Measurements from ENCODE around the gene ZCCHC24.

ZCCHC24 gene

DNA sequence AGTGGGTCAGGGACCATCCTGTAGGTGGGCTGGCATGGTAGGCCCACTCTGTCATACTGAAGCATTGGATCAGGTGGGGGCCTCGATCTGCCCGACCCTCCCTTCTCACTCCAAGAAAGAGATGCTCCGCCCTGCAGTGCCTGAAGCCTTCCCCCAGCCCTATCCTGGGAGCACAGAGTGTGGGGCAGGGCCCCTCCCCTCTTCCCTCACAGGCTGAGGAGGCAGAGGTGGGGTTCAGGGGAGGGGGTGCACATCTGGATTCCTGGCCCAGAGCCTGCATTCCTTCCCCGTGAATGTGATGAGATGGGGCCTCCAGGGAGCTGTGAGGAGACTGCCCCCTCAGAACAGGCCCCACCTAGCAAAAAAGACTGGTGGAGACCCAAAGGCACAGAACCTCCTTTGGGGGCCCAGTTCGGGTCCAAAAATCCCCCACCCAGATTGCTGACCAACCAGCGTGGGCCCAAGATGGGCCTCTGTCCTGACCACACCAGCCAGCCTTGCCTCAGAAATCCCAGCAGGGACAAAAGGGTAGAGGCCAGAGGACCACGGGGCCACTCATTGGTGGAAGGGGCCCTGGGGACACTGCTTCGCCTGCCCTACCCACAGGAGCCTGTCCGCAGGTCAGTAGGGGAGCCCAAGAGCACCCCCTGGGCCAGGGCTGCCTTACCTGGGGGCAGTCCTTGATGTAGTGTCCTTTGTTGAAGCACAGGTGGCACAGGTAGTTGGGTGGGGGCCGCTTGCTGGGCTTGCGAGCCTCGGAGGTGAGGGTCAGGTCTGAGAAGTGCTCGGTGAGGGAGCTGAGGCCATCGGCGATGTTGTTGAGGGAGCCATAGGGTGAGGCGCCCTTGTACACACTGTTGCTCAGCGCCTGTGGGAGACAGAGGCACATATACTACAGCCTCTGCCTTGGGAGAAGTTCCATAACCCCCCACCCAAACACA, 13.3 kb downstream of the ZCCHC24 start:
- Histone ChIP-seq H3K4me3 (ENCODE audit: low read length) (no peak overlapping the region), H3K27me3 (ENCODE audit: control insufficient read depth, insufficient read depth, low read length) (no peaks in the 10 kb centered on the region), H3K36me3 (ENCODE audit: control insufficient read depth, insufficient read depth, low read length) (peaks cover 5% of the 10 kb centered on the region), H3K4me1 (ENCODE audit: control insufficient read depth, insufficient read depth, low read length) (peaks cover 62% of the 10 kb centered on the region), H3K9ac (ENCODE audit: low read length) (no peak overlapping the region), H3K27ac (ENCODE audit: low read depth, low read length) (peak overlapping the region; percentile 88)

DNA sequence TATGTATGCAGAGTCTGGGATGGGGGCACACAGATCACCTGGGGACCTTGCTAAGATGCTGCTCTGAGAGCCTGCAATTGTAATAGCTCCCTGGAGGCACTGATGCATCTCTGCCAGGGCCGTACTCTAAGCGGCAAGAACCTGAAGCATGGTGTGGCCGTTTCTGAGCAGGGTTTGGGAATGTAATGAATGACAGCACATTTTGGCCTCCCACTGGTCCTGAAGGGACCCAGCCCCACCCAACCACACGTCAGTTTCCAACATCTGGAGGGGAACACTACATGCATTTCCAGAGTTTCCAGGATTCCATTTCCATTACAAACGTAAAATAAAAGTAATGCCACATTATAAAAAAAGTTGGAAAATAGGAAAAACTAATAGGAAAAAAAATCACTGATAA, 14.0 kb downstream of the ZCCHC24 start:
- no peak overlapping the region for H3K4me3 ChIP-seq (ENCODE audit: low read length)
- H3K9ac ChIP-seq (ENCODE audit: low read length), result no peak overlapping the region
- H3K4me1 ChIP-seq (ENCODE audit: control insufficient read depth, insufficient read depth, low read length), result peaks cover 58% of the 10 kb centered on the region
- H3K36me3 ChIP-seq (ENCODE audit: control insufficient read depth, insufficient read depth, low read length), result peaks cover 5% of the 10 kb centered on the region
- H3K27me3 ChIP-seq (ENCODE audit: control insufficient read depth, insufficient read depth, low read length), result no peaks in the 10 kb centered on the region
- no peak overlapping the region for H3K27ac ChIP-seq (ENCODE audit: low read depth, low read length)

DNA sequence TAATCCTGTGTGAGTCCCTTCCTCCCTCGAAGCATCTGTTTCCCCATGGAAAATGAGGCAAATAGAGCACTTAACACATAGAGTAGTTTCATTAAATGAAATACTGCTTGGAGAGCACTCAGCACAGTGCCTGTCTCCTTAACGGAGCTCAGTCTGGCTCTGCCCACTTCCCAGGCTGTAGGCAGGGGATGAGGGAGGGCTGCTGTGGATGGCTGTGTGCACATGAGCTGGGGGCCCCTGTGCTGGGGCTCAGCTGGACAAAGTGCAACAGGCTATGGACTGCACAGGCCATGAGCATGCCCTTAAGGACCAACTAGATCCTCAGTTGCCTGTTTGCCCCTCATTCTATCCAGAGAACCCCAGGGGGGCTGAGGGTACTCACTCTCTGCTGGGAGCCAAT, 14.5 kb downstream of the ZCCHC24 start:
- H3K36me3 ChIP-seq (ENCODE audit: control insufficient read depth, insufficient read depth, low read length), result peaks cover 5% of the 10 kb centered on the region
- H3K9ac ChIP-seq (ENCODE audit: low read length), result no peak overlapping the region
- H3K4me1 ChIP-seq (ENCODE audit: control insufficient read depth, insufficient read depth, low read length), result peaks cover 55% of the 10 kb centered on the region
- no peaks in the 10 kb centered on the region for H3K27me3 ChIP-seq (ENCODE audit: control insufficient read depth, insufficient read depth, low read length)
- H3K27ac ChIP-seq (ENCODE audit: low read depth, low read length), result no peak overlapping the region
- no peak overlapping the region for H3K4me3 ChIP-seq (ENCODE audit: low read length)

DNA sequence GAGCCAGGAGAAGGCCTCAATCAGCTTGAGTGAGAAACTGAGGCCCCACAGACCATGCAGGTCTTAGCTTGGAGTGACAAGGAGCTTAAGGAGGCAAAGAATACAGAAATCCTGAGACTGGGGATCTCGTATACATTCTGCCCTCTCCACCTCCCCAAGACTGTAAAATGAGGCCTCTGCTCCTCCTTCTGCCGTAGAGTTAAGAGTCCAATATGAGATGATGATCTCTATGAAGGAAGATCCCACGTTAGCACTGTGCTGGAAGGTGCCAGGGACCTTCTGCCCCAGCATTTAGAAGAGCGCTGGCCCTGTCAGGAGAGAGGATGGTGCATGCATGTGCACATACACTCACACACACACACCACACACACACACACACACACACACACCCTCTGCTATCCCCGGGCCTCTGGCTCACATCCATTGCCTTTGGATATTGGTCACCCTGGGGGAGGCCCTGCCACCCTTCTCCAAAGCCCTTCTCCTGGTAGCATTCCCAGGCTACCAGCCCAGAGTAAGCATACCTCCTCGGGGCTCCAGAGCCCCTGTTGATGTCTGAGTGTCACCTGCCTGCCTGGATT, 15.0 kb downstream of the ZCCHC24 start:
- Histone ChIP-seq H3K4me3 (ENCODE audit: low read length) (no peak overlapping the region), H3K4me1 (ENCODE audit: control insufficient read depth, insufficient read depth, low read length) (peaks cover 52% of the 10 kb centered on the region), H3K27ac (ENCODE audit: low read depth, low read length) (no peak overlapping the region), H3K9ac (ENCODE audit: low read length) (no peak overlapping the region), H3K27me3 (ENCODE audit: control insufficient read depth, insufficient read depth, low read length) (no peaks in the 10 kb centered on the region), H3K36me3 (ENCODE audit: control insufficient read depth, insufficient read depth, low read length) (peaks cover 5% of the 10 kb centered on the region)

DNA sequence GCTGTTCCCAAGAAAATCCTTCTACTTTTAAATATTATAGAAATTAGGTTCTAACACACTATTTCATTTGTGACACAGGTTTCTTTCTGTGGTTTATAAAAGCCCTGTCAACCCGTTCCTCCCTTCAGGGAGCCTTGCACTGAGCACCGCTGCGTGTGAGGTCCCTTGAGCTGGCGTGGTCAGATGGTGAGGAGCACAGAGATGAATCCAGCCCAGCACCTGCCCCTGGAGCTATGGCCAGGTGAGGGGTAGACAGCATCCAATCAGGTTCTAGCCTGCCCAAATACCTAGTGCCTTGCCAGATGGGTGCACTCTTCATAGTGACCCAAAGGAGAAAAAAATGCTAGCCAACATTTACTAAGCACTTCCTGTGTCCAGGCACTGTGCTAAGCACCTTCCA, 15.7 kb downstream of the ZCCHC24 start:
- H3K4me3 ChIP-seq (ENCODE audit: low read length), result no peak overlapping the region
- H3K4me1 ChIP-seq (ENCODE audit: control insufficient read depth, insufficient read depth, low read length), result peaks cover 55% of the 10 kb centered on the region
- peak overlapping the region; percentile 10 for H3K27ac ChIP-seq (ENCODE audit: low read depth, low read length)
- H3K27me3 ChIP-seq (ENCODE audit: control insufficient read depth, insufficient read depth, low read length), result no peaks in the 10 kb centered on the region
- peaks cover 5% of the 10 kb centered on the region for H3K36me3 ChIP-seq (ENCODE audit: control insufficient read depth, insufficient read depth, low read length)
- H3K9ac ChIP-seq (ENCODE audit: low read length), result no peak overlapping the region

DNA sequence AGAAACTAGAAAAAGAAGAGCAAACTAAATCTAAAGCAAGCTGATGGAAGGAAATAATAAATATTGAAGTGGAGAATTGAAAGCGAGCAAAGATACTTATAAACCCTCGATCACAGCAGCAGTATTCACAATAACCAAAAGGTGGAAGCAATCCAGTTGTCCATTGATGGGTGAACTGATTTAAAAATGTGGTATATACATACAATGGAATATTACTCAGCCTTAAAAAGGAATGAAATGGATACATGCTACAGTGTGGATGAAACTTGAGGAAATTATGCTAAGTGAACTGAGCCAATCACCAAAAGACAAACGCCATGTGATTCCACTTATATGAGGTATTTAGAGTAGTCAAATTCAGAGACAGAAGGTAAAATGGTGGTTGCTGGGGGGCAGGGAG, 17.5 kb downstream of the ZCCHC24 start:
- Histone ChIP-seq H3K9ac (ENCODE audit: low read length) (no peak overlapping the region), H3K36me3 (ENCODE audit: control insufficient read depth, insufficient read depth, low read length) (peaks cover 5% of the 10 kb centered on the region), H3K27ac (ENCODE audit: low read depth, low read length) (no peak overlapping the region), H3K27me3 (ENCODE audit: control insufficient read depth, insufficient read depth, low read length) (no peaks in the 10 kb centered on the region), H3K4me1 (ENCODE audit: control insufficient read depth, insufficient read depth, low read length) (peaks cover 47% of the 10 kb centered on the region), H3K4me3 (ENCODE audit: low read length) (no peak overlapping the region)

DNA sequence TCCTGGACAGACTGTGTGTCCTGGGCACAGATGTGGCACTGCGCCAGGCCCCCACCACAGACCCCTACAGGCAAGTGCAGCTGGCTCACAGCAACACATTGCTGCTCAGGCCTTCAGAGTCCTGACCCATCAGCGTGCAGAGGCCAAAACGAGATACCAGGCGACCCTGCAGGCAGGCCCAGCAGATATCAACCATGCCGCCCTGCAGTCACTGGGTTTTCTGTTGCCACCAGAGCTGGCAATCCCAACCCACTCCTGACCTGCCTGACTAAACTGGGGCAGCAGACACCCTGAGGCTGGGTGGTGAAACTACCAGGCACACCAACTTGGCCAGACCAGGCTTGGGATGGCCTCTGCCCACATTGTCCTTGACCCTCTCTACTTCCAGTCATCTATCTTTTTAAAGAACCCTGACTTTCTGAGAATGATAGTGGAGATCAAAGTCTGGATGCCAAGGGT, 20.3 kb downstream of the ZCCHC24 start:
- Histone ChIP-seq H3K36me3 (ENCODE audit: control insufficient read depth, insufficient read depth, low read length) (peaks cover 5% of the 10 kb centered on the region), H3K27ac (ENCODE audit: low read depth, low read length) (peak overlapping the region; percentile 88), H3K4me3 (ENCODE audit: low read length) (peak overlapping the region; percentile 22), H3K4me1 (ENCODE audit: control insufficient read depth, insufficient read depth, low read length) (peaks cover 44% of the 10 kb centered on the region), H3K9ac (ENCODE audit: low read length) (no peak overlapping the region), H3K27me3 (ENCODE audit: control insufficient read depth, insufficient read depth, low read length) (no peaks in the 10 kb centered on the region)

DNA sequence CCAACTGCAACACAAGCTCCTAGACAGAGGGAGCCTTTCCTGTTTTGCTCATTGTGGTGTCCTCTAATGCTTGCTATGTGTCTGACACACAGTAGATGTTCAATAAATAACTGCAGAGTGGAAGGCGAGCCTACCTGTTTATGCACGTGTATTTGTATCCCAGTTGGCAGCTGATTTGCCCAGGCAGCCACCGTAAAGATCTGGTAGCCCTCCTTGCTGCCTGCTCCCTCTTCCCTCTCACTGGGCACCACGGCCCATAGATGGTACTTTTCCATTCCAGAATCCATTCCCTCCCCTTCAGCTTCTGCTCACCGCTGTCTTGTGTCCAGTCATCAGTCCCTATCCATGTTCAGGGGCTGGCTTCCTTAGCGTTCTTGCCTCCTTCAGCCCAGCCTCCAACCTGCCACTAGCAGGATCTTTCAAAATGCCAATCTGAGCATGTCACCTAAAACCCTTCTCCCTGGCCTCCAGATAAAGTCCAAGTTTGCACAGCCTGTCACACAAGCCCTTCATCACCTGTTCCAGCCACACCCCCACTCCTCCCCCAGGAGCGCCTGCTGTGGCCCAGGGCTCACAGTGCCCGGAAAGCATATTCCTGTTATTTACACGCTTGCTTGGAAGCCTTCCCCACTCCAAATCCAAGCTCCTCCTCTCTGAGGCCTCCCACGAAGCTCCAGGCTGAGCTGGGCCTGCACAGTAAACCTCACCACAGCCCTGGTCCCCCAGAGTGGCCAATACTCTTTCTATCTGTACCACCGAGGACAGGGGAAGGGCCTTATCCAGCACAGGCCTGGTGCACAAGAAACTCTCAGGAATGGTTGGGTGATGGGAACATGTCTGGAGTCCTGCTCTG, 21.0 kb downstream of the ZCCHC24 start:
- peak overlapping the region; percentile 88 for H3K27ac ChIP-seq (ENCODE audit: low read depth, low read length)
- H3K9ac ChIP-seq (ENCODE audit: low read length), result no peak overlapping the region
- peaks cover 44% of the 10 kb centered on the region for H3K4me1 ChIP-seq (ENCODE audit: control insufficient read depth, insufficient read depth, low read length)
- H3K4me3 ChIP-seq (ENCODE audit: low read length), result peak overlapping the region; percentile 22
- no peaks in the 10 kb centered on the region for H3K27me3 ChIP-seq (ENCODE audit: control insufficient read depth, insufficient read depth, low read length)
- no peaks in the 10 kb centered on the region for H3K36me3 ChIP-seq (ENCODE audit: control insufficient read depth, insufficient read depth, low read length)

DNA sequence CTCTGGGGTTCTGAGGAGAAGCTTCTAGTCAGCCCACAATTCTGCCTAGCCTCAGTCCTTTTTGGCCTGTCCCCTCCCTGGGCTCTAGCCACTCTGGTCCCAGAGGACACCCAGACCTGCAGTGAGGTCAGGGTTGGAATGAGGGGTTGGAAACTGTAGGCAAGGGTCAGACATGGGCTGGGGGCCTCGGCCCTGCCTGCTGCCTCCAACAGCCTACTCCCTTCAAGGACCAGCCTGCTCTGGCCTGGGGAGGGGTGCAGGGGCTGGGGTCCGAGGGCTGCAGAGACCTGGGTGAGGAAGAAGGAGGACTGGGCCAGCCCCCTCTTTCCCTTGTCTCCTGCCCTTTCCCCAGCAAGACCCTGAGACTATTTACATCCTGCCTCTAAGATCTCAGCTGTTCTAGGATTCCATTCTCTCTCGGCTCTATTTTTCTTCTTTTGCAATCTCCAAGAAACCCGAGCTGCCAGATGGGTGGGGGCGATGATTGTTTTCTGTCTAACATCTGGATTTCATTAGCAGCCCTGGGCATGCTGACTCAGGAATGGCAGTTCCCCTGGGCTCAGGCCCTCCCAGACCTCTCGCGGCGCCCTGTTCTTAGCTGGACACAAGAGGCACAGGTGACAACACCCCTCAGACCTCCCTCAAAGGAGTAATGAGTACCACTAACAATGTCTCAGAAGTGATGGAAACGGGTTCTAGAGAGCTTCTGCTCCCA, 23.1 kb downstream of the ZCCHC24 start:
- Histone ChIP-seq H3K9ac (ENCODE audit: low read length) (no peak overlapping the region), H3K4me3 (ENCODE audit: low read length) (no peak overlapping the region), H3K4me1 (ENCODE audit: control insufficient read depth, insufficient read depth, low read length) (peaks cover 53% of the 10 kb centered on the region), H3K36me3 (ENCODE audit: control insufficient read depth, insufficient read depth, low read length) (no peaks in the 10 kb centered on the region), H3K27ac (ENCODE audit: low read depth, low read length) (peak overlapping the region; percentile 37), H3K27me3 (ENCODE audit: control insufficient read depth, insufficient read depth, low read length) (no peaks in the 10 kb centered on the region)

DNA sequence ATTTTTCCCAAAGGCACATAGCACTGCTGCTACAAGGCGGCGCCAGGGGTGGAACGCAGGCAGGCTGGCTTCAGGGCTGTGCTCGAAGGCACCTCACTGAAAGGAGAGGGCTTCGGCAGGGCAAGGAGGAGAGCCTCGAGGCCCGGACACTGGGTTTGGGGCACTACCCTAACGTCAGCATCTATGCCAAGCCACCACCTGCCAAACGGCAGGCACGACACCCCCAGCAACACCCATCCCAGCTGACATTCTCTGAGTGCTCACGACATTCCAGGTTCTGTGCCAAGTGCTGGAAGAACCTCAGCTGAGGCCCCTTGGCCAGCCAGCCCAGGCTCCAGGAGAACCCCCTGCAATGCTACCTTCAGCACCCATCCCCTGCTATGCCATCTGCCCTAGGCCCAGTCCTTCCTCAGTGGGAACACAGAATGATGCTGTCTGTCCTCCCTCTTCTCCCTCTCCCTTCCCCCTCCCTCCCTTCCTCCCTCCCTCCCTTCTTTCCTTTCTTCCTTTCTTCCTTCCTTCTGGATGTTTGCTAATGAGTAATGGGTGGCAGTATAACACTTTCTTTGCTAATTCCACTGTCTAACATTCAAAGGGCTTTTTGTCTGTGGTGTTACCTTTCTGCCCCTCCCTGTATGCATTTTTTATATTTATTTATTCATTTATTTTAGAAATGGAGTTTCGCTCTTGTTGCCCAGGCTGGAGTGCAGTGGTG, 24.3 kb downstream of the ZCCHC24 start:
- Histone ChIP-seq H3K36me3 (ENCODE audit: control insufficient read depth, insufficient read depth, low read length) (peaks cover 5% of the 10 kb centered on the region), H3K9ac (ENCODE audit: low read length) (no peak overlapping the region), H3K4me1 (ENCODE audit: control insufficient read depth, insufficient read depth, low read length) (peaks cover 63% of the 10 kb centered on the region)

DNA sequence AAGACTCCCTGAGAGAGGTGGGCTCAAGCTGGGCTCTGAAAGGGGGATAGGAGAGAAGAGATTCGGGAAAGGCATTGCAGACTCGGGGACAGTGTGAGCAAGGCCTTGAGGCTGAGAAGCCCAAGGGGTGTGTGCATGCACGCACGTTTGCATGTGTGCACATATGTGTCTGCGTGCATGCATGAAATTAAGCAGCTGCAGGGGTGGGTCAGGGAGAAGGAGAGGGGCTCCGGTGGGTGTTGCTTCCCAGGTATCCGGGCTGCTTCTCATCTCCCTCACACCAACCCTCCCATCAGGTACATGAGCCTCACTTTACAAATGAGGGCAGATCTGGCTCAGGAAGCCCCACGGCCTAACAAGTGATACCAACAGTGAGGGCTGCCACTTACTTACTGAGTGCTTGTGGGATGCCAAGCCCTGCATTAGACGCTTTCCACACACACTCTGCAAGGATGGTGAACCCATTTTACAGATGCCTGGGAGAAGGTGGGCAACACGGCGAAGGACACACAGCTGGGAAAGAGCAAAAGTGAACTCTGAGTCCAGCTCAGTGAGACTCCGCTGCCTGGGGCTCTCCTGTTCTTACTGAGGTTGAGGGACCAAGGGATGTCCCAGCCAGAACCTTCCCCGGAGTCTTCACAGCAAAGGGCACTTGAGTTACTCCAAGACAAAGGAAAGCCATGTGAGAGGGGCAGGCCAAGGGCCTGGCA, 26.4 kb downstream of the ZCCHC24 start:
- peaks cover 54% of the 10 kb centered on the region for H3K4me1 ChIP-seq (ENCODE audit: control insufficient read depth, insufficient read depth, low read length)

More for the DNA sequence above, 24.3 kb downstream of the ZCCHC24 start:
- no peak overlapping the region for H3K4me3 ChIP-seq (ENCODE audit: low read length)
- peak overlapping the region; percentile 30 for H3K27ac ChIP-seq (ENCODE audit: low read depth, low read length)
- H3K27me3 ChIP-seq (ENCODE audit: control insufficient read depth, insufficient read depth, low read length), result no peaks in the 10 kb centered on the region

More for the DNA sequence above, 26.4 kb downstream of the ZCCHC24 start:
- Histone ChIP-seq H3K27ac (ENCODE audit: low read depth, low read length) (no peak overlapping the region), H3K27me3 (ENCODE audit: control insufficient read depth, insufficient read depth, low read length) (no peaks in the 10 kb centered on the region), H3K4me3 (ENCODE audit: low read length) (no peak overlapping the region), H3K9ac (ENCODE audit: low read length) (no peak overlapping the region), H3K36me3 (ENCODE audit: control insufficient read depth, insufficient read depth, low read length) (peaks cover 5% of the 10 kb centered on the region)

Data from rectal smooth muscle tissue (tissue), 1 donor.